ENCODE measurements around the gene PRR30. TPM values are rescaled to one million over a fixed set of nuclear protein-coding genes. Genes with fewer than 3 reads are reported as not detected.

Gene PRR30
- total and polyA plus RNA-seq, 2 experiments from 2014 or later: not detected

DNA sequence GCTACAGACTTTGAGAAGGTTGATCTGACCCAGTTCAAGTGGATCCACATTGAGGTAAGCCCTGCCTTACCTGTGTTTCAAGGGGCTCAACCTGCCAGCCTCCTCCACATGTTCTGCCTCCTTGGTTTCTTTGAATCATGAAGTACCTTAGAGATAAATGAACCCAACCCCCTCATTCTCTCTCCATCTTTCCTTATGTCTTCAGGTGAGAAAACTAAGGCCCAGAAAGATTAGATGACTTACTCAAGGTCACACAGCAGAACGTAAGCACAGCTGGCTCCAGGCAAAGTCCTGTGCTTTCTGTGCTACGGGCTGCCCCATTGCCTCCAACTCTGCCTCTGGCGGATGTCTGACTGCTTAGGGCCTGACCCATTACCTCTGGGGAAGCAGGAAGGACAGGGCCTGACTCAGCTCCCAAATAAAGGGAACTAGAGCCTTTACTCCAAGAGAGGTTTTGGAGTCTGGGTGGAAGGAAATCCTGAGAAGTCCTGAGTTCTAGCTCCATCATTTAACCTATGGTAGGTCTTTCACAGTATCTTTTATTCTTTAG lies 42.4 kb downstream of the PRR30 start (continued):
- TF ChIP-seq, protein P1, sequence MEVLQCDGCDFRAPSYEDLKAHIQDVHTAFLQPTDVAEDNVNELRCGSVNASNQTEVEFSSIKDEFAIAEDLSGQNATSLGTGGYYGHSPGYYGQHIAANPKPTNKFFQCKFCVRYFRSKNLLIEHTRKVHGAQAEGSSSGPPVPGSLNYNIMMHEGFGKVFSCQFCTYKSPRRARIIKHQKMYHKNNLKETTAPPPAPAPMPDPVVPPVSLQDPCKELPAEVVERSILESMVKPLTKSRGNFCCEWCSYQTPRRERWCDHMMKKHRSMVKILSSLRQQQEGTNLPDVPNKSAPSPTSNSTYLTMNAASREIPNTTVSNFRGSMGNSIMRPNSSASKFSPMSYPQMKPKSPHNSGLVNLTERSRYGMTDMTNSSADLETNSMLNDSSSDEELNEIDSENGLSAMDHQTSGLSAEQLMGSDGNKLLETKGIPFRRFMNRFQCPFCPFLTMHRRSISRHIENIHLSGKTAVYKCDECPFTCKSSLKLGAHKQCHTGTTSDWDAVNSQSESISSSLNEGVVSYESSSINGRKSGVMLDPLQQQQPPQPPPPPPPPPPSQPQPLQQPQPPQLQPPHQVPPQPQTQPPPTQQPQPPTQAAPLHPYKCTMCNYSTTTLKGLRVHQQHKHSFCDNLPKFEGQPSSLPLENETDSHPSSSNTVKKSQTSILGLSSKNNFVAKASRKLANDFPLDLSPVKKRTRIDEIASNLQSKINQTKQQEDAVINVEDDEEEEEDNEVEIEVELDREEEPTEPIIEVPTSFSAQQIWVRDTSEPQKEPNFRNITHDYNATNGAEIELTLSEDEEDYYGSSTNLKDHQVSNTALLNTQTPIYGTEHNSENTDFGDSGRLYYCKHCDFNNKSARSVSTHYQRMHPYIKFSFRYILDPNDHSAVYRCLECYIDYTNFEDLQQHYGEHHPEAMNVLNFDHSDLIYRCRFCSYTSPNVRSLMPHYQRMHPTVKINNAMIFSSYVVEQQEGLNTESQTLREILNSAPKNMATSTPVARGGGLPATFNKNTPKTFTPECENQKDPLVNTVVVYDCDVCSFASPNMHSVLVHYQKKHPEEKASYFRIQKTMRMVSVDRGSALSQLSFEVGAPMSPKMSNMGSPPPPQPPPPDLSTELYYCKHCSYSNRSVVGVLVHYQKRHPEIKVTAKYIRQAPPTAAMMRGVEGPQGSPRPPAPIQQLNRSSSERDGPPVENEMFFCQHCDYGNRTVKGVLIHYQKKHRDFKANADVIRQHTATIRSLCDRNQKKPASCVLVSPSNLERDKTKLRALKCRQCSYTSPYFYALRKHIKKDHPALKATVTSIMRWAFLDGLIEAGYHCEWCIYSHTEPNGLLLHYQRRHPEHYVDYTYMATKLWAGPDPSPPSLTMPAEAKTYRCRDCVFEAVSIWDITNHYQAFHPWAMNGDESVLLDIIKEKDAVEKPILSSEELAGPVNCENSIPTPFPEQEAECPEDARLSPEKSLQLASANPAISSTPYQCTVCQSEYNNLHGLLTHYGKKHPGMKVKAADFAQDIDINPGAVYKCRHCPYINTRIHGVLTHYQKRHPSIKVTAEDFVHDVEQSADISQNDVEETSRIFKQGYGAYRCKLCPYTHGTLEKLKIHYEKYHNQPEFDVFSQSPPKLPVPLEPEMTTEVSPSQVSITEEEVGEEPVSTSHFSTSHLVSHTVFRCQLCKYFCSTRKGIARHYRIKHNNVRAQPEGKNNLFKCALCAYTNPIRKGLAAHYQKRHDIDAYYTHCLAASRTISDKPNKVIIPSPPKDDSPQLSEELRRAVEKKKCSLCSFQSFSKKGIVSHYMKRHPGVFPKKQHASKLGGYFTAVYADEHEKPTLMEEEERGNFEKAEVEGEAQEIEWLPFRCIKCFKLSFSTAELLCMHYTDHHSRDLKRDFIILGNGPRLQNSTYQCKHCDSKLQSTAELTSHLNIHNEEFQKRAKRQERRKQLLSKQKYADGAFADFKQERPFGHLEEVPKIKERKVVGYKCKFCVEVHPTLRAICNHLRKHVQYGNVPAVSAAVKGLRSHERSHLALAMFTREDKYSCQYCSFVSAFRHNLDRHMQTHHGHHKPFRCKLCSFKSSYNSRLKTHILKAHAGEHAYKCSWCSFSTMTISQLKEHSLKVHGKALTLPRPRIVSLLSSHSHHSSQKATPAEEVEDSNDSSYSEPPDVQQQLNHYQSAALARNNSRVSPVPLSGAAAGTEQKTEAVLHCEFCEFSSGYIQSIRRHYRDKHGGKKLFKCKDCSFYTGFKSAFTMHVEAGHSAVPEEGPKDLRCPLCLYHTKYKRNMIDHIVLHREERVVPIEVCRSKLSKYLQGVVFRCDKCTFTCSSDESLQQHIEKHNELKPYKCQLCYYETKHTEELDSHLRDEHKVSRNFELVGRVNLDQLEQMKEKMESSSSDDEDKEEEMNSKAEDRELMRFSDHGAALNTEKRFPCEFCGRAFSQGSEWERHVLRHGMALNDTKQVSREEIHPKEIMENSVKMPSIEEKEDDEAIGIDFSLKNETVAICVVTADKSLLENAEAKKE (CRISPR knock-in tag; IDR thresholded peaks at IDR 0.05): no peak
- no peak for TF ChIP-seq ZNF331 (CRISPR knock-in tag; IDR thresholded peaks at IDR 0.05; ENCODE audit: low read depth)
- no peak for TF ChIP-seq NANOG (IDR thresholded peaks at IDR 0.05; ENCODE audit: borderline replicate concordance)
- TF ChIP-seq, protein P2, sequence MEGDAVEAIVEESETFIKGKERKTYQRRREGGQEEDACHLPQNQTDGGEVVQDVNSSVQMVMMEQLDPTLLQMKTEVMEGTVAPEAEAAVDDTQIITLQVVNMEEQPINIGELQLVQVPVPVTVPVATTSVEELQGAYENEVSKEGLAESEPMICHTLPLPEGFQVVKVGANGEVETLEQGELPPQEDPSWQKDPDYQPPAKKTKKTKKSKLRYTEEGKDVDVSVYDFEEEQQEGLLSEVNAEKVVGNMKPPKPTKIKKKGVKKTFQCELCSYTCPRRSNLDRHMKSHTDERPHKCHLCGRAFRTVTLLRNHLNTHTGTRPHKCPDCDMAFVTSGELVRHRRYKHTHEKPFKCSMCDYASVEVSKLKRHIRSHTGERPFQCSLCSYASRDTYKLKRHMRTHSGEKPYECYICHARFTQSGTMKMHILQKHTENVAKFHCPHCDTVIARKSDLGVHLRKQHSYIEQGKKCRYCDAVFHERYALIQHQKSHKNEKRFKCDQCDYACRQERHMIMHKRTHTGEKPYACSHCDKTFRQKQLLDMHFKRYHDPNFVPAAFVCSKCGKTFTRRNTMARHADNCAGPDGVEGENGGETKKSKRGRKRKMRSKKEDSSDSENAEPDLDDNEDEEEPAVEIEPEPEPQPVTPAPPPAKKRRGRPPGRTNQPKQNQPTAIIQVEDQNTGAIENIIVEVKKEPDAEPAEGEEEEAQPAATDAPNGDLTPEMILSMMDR (conservative IDR thresholded peaks at IDR 0.05; ENCODE audit: low read depth in 2 of 2): no peak
- no peak for TF ChIP-seq ZNF114 (CRISPR knock-in tag; IDR thresholded peaks at IDR 0.05)
- no peak for TF ChIP-seq POLR2AphosphoS5 (IDR thresholded peaks at IDR 0.05; ENCODE audit: low read depth)
- TF ChIP-seq, protein P3, sequence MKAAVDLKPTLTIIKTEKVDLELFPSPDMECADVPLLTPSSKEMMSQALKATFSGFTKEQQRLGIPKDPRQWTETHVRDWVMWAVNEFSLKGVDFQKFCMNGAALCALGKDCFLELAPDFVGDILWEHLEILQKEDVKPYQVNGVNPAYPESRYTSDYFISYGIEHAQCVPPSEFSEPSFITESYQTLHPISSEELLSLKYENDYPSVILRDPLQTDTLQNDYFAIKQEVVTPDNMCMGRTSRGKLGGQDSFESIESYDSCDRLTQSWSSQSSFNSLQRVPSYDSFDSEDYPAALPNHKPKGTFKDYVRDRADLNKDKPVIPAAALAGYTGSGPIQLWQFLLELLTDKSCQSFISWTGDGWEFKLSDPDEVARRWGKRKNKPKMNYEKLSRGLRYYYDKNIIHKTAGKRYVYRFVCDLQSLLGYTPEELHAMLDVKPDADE (IDR thresholded peaks at IDR 0.05): no peak
- TF ChIP-seq STAT1 (IDR thresholded peaks at IDR 0.05; ENCODE audit: unreplicated experiment): no peak
- no peak for TF ChIP-seq JUNB (IDR thresholded peaks at IDR 0.05; ENCODE audit: unreplicated experiment)
